Measurements from ENCODE around the gene ACSS2.
A peak's percentile ranks its signal among the peaks of the same experiment; 100 is the strongest.

Gene ACSS2

DNA sequence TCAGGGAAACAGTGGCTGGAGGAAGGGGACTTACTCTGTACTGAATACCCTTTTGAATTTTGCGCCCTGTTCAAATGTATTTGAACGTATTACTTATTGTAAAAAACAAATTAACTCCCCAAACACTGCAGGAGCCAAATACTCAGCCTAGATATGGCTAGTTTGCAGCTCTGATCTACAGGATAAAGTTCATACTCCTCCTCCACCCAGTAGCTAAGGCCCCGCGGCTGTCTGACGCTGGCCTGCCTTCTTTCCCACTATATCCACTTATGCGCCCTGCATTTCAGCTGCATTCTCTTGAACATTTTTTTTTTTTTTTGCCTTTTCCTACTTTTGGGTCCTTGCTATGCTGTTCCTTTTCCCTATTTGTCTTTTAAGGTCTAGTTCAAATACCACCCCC is 72.7 kb downstream of the ACSS2 start:
- DNase-seq (ENCODE audit: low spot score) = no peak

GRCh38 chr20:34951252-34951651 is 74.8 kb downstream of the ACSS2 start:
- DNase-seq (ENCODE audit: low spot score) = no peak

DNA sequence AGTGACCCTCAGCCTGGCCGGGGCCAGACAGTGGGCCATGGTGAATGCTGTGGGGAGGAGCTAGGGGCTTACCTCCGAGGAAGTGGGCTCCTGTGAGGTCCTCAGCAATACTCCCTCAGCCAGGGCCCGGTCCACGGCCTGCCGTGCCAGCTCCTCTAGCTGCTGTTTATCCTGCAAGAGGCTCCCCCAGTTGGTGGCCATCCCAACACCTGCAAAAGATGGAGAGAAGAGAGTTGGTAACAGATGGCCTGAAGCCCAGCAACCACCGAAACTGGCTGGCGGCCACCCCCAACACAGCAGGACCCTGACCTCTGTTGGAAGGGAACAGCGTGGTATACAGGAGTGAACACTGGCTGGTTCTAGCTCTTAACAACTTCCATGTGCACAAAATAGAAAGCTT is 75.2 kb downstream of the ACSS2 start:
- no peak for DNase-seq (ENCODE audit: low spot score)

DNA sequence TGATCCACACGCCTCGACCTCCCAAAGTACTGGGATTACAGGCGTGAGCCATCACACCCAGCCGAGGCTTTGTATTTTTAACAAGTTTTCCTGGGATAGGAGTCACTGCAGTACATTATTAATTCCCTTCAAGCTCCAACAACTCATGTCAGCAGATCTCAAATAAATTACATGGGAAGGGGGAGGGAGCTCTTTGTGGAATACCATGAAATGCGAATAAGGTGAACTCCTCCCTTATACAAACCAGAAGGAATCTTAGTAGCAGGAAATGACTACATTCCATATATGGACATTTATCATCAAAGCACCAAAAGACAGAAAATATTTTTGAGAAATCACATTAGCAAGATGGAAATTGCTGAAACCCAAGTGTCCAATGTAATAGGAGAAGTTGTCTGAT is 76.3 kb downstream of the ACSS2 start:
- DNase-seq (ENCODE audit: low spot score) = peak; percentile 18

GRCh38 chr20:34953960-34954359 is 77.5 kb downstream of the ACSS2 start:
- no peak for DNase-seq (ENCODE audit: low spot score)

GRCh38 chr20:34954904-34955230 is 78.5 kb downstream of the ACSS2 start:
- DNase-seq (ENCODE audit: low spot score) = peak; percentile 30

DNA sequence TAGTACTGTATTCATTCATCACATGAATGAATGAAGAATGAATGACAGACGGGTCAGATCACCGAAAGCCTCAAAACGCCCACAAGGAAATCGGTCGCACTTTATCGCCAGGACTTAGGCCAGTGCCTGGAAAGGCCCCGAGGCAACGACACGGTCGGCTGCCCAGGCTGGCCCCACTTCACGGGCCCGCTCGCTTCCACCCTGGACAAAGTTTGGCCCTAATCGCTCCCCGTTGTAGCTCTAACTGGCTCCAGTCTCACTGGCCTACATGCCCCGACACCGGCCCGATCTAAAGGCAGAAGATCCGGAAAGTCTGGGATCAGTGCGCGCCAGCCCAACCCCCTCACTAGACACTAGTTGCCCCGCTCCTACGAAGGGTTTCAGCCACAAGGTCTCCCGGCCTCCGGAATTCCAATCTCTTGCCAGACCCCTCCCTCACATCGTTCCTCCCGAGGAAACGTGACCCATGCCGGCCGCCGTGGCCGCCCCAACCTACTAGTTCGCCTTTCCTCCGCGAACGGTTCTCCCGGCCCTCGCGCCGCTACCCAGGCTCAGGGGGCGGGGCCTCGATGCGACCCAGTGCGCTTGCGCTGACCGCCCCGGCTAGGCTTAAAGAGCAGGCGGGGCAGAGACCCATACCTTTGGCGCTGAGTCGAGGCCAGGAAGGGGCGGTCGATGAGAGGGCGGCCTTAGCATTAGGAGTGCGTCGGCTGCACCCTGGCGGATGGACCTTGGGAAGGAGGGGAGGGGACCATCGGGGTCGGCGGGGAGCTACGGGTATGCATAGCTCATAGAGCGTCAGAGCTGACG is 79.0 kb downstream of the ACSS2 start, which contains the start of the genes GSS and MYH7B:
Gene GSS, minus strand, starts transcription at position 576 of the 810 bp plus-strand sequence. CDS start 3,954 bp downstream, outside the sequence.
Gene MYH7B, plus strand, starts transcription at position 638 of the 810 bp plus-strand sequence. CDS start 22,138 bp downstream, outside the sequence.
- peak; percentile 91 for DNase-seq (ENCODE audit: low spot score)

- DNase-seq (ENCODE audit: low spot score) = no peak
Observed at GRCh38 chr20:34956041-34956458, 79.6 kb downstream of the ACSS2 start.

DNA sequence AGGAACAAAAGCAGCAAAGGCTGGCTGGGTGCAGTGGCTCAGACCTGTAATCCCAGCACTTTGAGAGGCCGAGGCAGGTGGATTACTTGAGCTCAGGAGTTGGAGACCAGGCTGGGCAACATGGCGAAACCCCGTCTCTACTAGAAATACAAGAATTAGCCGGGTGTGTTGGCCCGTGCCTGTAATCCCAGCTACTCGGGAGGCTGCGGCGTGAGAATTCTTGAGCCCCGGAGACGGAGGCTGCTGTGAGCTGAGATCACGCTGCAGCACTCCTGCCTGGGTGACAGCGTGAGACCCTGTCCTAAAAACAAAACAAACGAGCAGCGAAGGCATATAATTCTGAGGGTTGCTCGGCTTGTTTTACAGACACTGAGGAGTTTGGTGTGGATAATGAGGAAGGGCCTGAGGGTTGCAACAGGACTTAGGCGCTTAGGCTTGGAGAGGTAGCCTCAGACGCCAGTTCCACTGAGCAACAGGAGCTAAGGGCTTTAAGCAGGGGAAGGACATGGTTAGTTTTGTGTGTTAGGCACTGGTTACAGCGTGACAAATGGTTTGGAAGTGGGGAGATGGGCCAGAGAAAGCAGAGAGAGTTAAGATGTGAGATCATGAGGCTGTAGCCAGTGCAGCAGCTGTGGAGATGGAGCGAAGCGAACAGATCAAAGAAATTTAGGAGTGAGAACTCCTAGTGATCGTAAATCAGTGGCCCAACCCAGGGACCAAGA is 80.5 kb downstream of the ACSS2 start:
- no peak for DNase-seq (ENCODE audit: low spot score)

DNA sequence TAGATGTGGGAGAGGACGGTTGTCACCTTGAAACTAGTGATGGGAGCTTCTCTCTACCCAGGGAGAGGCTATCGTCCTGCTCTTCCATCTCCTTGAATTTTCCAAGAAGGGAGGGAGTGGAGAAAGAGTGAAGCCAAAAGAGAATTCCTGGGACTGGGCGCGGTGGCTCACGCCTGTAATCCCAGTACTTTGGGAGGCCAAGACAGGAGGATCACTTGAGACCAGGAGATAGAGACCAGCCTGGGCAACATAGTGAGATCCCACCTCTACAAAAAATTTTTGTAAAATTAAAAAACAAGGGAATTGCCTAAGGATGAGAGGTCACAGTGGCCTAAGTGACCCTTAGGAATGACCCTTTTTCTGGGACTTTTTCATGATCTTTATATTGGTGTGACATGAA is 88.1 kb downstream of the ACSS2 start:
- DNase-seq (ENCODE audit: low spot score) = no peak

- no peak for DNase-seq (ENCODE audit: low spot score)
Observed at GRCh38 chr20:34965051-34965450, 88.6 kb downstream of the ACSS2 start.

- no peak for DNase-seq (ENCODE audit: low spot score)
Observed at GRCh38 chr20:34967421-34967820, 91.0 kb downstream of the ACSS2 start.

- DNase-seq (ENCODE audit: low spot score) = no peak
Observed at GRCh38 chr20:34968042-34968775, 91.8 kb downstream of the ACSS2 start.

DNA sequence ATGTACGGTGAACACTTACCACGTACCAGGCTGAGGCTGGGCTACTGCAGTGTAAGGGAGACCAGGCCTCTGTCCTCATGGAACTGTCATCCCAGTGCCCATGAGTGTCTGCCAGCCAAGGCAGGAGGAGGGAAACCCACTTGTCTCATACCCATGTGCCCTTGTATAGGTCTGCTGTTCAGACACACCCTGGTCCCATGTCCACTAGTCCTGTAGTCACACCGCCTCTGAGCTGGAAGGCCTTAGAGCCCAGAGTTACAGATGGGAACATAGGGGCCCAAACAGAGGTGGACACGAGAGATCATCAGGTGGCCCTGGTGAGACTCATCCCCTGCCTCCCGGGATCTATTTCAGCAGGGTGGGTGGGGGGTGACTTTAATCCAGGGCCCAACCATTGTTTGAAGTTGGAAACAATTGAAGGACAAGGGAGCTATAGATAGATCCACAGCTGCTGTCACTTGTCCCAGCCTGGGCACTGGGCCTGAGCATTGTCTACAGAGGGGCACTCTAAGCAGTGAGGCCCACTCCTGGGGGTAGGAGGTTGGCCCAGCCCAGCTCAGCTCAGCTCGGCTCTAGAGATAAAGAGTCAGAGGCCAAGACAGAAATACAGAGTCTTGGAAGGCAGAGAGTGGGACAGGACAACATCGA is 93.9 kb downstream of the ACSS2 start:
- no peak for DNase-seq (ENCODE audit: low spot score)

DNA sequence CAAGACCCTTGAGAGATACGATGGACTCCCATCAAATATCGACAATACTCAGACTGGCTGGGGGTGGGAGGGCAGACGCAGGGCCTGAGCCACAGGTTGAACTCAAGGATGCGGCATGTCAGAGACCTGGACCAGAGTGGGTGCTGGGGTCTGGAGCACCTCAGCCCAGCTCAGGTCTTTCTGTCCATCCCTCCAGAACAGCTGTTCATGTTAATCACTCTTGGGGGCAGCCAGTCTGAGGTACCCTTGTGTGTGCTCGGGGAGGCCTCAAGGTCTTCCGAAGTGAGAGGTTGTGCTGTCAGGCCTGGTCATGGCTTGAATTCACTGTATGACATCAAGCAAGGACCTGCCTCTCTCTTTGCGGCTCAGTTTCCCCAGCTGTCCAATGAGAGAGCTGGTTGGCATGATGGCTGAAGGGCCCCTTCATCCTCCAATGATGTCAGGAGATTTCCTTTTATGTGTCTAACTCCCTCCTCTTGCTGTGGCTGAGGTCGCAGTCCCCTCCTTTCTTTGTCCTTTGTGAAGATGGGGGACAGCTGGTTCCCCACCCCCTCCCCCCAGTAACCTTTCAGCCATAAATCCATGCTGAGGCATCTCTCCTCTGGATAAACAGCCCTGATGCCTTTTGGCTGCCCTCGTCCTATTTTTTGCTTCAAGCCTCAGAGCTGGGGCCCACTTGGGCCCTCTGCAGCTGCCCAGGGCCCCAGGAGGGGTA is 94.6 kb downstream of the ACSS2 start:
- DNase-seq (ENCODE audit: low spot score) = no peak

GRCh38 chr20:34971561-34972235 is 95.3 kb downstream of the ACSS2 start:
- no peak for DNase-seq (ENCODE audit: low spot score)

GRCh38 chr20:34974246-34974645 is 97.8 kb downstream of the ACSS2 start:
- no peak for DNase-seq (ENCODE audit: low spot score)

DNA sequence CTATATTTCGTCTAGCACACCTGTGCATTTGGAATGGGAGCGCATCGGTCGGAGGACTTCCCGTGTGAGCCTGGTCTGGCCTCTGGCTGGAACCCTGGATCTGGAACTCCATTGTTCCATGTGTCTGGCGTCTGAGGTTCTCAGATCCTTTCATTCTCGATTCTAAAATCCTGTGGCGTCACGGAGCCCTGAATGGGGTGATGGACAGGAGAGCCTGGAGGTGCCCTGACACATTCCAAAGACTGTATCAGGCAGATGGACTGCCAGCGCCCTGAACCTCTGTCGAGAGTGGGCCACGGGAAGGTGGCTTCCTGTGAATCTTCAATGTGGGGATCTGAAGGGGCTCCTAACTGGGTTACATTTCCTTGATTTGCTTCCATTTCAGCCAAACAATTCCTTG is 99.9 kb downstream of the ACSS2 start:
- no peak for DNase-seq (ENCODE audit: low spot score)
